Adrenal gland (tissue), 12 donors: ENCODE data around the gene DUSP22. TPM values are rescaled to one million over a fixed set of nuclear protein-coding genes. Genes with fewer than 3 reads are reported as not detected.

Source experiments
- DNase-seq, 7 donors: peaks; one replicate each; pipeline ENCODE4 v3.0.0-alpha.2; 2019 to 2020
- H3K27ac ChIP-seq, 5 donors: fragments of 200-600 bp; sonication (generic) in 4 of 5; 1 replicate in 3 of 5; 2 replicates in 2 of 5; pipeline versions ENCODE4 v1.5.1 to v1.8.0; 2016 to 2020; ENCODE audit warnings: mild to moderate bottlenecking in 1 of 5
- H3K27me3 ChIP-seq: fragments of 200-600 bp; 2 replicates; pipeline ENCODE4 v1.8.0; 2021
- H3K36me3 ChIP-seq, 2 donors: fragments of 200-600 bp; replicated peaks in 1 of 2; 1 replicate in 1 of 2; 2 replicates in 1 of 2; pipeline versions ENCODE4 v1.5.1 to v1.8.0; 2018 to 2022
- H3K4me1 ChIP-seq, 2 donors: fragments of 200-600 bp; replicated peaks in 1 of 2; 1 replicate in 1 of 2; 2 replicates in 1 of 2; pipeline versions ENCODE4 v1.5.1 to v1.8.0; 2018 to 2021
- H3K4me3 ChIP-seq, 4 donors: fragments of 200-600 bp; sonication (generic) in 3 of 4; one replicate each; pipeline ENCODE4 v1.5.1; 2016 to 2018
- H3K9me3 ChIP-seq, 3 donors: fragments of 200-600 bp; sonication (generic) in 1 of 3; replicated peaks in 1 of 3; 1 replicate in 2 of 3; 2 replicates in 1 of 3; pipeline versions ENCODE4 v1.5.1 to v1.8.0; 2016 to 2021
- POLR2A ChIP-seq, 2 donors: fragments of 450-650 bp; IDR thresholded peaks; one replicate each; pipeline ENCODE4 v1.6.1; 2017; ENCODE audit warnings: antibody characterized with exemption in 2 of 2, mild to moderate bottlenecking in 2 of 2, moderate library complexity in 1 of 2
- whole genome bisulfite sequencing, 4 donors: extraction: QIAGEN DNeasy Blood & Tissue Kit in 2 of 4; methylation state at CpG; one replicate each; pipeline versions ENCODE4 v1.1.5 to v1.1.7; 2013 to 2017; 5-methylcytosine and 5-hydroxymethylcytosine counted together
- intact Hi-C, 2 donors: fragments of 100-400 bp; cut with DNase I; formaldehyde crosslinking; loops; one replicate each; pipeline versions ENCODE4 v1.14.1 to v1.15.0; 2022 to 2023
- polyA plus RNA-seq, 3 donors: library from polyadenylated mRNA; stranded (reverse); fragments of 200-250 nt in 2 of 3; fragments of 350-450 nt in 1 of 3; fragmentation: Illumina TruSeq in 1 of 3; extraction: RNeasy Lipid Tissue Mini Kit (QIAGEN cat#74804) in 1 of 3; gene quantifications; one replicate each; pipeline ENCODE4 v1.2.3, GENCODE V29; 2013 to 2014
- total RNA-seq, 9 donors: library from RNA; depleted of rRNA in 4 of 9; stranded (reverse); fragments of >200 nt in 4 of 9; fragments of 120-200 nt in 1 of 9; fragmentation: NEBNext Ultra II Directional in 1 of 9; extraction: Animal tissue kit (Norgen Biotek cat#: 25700) in 1 of 9; gene quantifications; one replicate each; pipeline versions ENCODE4 v1.1.0 to v1.2.4, GENCODE V29; 2013 to 2023
- TF ChIP-seq, protein P1 (sequence below), 6 experiments: fragments of 450-650 bp in 4 of 6; fragments of 200-600 bp in 2 of 6; sonication (generic) in 1 of 6; IDR thresholded peaks; 1 replicate in 5 of 6; 2 replicates in 1 of 6; pipeline versions ENCODE4 v1.5.1 to v1.8.0; 2016 to 2021; ENCODE audit warnings: antibody characterized with exemption in 6 of 6, mild to moderate bottlenecking in 2 of 6, moderate library complexity in 1 of 6
- donor health status: healthy with polysubstance abuse.
- donor health status: Bipolar disorder and iron deficiency.
- donor health status: DM: yes; HTN: yes; CAD: no.
- donor health status: DM: no; HTN: no; CAD: no.
- donor health status: DM: no; HTN: no; CAD: no.
- donor health status: DM: yes; HTN: yes; CAD: no.

DUSP22 gene
- total and polyA plus RNA-seq, 12 donors: 16.7 to 39.3 (median 25.9) TPM

DNA sequence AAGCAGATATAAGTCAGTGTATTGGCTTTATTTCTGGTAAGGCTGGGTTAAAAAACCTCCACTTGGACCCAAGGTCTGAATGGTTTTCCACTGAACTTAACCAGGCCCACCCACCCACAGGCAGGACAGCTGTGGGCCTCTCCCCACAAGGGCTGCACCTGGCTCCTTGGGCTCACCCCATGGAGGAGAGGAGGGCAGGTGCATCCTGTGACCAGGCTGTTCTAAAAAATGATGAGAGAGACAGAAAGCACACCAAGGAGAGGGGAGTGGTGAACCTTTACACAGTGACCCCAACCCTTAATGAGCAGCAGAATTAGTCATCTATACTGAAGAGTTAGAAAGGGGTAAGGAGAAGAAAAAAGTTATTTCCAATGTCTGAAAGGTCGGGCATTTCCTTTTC, 34.5 kb upstream of the DUSP22 start:
- H3K27me3 ChIP-seq: peaks cover 6% of the 10 kb centered on the region
- 56 to 65% (median 63%) methylated on average over 1 of the region's 1 CpG for WGBS, 4 donors
- H3K9me3 ChIP-seq: no peaks in the 10 kb centered on the region
- TF ChIP-seq POLR2A (IDR thresholded peaks at IDR 0.05): no peak
- TF ChIP-seq, protein P1, sequence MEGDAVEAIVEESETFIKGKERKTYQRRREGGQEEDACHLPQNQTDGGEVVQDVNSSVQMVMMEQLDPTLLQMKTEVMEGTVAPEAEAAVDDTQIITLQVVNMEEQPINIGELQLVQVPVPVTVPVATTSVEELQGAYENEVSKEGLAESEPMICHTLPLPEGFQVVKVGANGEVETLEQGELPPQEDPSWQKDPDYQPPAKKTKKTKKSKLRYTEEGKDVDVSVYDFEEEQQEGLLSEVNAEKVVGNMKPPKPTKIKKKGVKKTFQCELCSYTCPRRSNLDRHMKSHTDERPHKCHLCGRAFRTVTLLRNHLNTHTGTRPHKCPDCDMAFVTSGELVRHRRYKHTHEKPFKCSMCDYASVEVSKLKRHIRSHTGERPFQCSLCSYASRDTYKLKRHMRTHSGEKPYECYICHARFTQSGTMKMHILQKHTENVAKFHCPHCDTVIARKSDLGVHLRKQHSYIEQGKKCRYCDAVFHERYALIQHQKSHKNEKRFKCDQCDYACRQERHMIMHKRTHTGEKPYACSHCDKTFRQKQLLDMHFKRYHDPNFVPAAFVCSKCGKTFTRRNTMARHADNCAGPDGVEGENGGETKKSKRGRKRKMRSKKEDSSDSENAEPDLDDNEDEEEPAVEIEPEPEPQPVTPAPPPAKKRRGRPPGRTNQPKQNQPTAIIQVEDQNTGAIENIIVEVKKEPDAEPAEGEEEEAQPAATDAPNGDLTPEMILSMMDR (IDR thresholded peaks at IDR 0.05): no peak
- H3K4me1 ChIP-seq: no peaks in the 10 kb centered on the region
- intact Hi-C loops: no loop called here
- H3K4me3 ChIP-seq: no peak overlapping the region
- DNase-seq: no peak
- no peaks in the 10 kb centered on the region for H3K36me3 ChIP-seq
- H3K27ac ChIP-seq: no peak overlapping the region

- Histone ChIP-seq H3K4me3 (no peak overlapping the region), H3K9me3 (no peaks in the 10 kb centered on the region), H3K27ac (no peak overlapping the region), H3K27me3 (peaks cover 2% of the 10 kb centered on the region), H3K4me1 (no peaks in the 10 kb centered on the region), H3K36me3 (no peaks in the 10 kb centered on the region)
- DNase-seq: no peak
- 72 to 78% (median 77%) methylated on average over 5 of the region's 5 CpGs for WGBS, 4 donors
- intact Hi-C loops: no loop called here
- TF ChIP-seq POLR2A (IDR thresholded peaks at IDR 0.05): no peak
- TF ChIP-seq, protein P1 (IDR thresholded peaks at IDR 0.05): no peak
Observed at GRCh38 chr6:259316-259715, 33.0 kb upstream of the DUSP22 start.

- Histone ChIP-seq H3K27ac (no peak overlapping the region), H3K36me3 (no peaks in the 10 kb centered on the region), H3K4me1 (no peaks in the 10 kb centered on the region), H3K9me3 (no peaks in the 10 kb centered on the region), H3K4me3 (no peak overlapping the region), H3K27me3 (no peaks in the 10 kb centered on the region)
- TF ChIP-seq, protein P1 (IDR thresholded peaks at IDR 0.05): no peak
- intact Hi-C loops: no loop called here
- 57 to 63% (median 59%) methylated on average over 5 of the region's 5 CpGs for WGBS, 4 donors
- DNase-seq: no peak
Observed at GRCh38 chr6:259901-260508, 32.3 kb upstream of the DUSP22 start.

DNA sequence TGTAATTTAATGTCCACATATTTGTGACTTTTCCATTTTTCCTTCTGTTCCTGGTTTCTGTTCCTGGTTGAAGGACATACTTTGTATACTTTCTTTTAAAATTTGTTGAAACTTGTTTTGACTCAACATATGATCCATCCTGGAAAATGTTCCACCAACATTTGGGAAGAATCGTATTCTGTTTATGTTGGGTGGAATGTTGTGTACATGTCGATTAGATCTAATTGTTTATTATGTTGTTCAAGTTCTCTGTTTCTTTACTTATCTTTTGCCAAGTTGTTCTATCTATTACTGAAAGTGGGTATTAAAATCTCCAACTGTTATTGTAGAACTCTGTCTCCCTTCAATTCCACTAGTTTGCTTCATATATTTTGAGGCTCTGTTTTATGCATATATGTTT, 27.7 kb upstream of the DUSP22 start:
- Histone ChIP-seq H3K4me3 (no peak overlapping the region), H3K36me3 (no peaks in the 10 kb centered on the region), H3K4me1 (no peaks in the 10 kb centered on the region), H3K27ac (no peak overlapping the region), H3K27me3 (no peaks in the 10 kb centered on the region), H3K9me3 (no peaks in the 10 kb centered on the region)
- no peak for DNase-seq
- intact Hi-C loops: no loop called here
- WGBS, 4 donors: 78 to 83% (median 82%) methylated on average over 2 of the region's 2 CpGs
- no peak for TF ChIP-seq POLR2A (IDR thresholded peaks at IDR 0.05)

- intact Hi-C loops: no loop called here
- H3K4me3 ChIP-seq: no peak overlapping the region
- peaks cover 0 to 6% (median 0%) of the 10 kb centered on the region in 3 donors for H3K9me3 ChIP-seq
- TF ChIP-seq, protein P1 (IDR thresholded peaks at IDR 0.05): no peak
- TF ChIP-seq POLR2A (IDR thresholded peaks at IDR 0.05): no peak
- 75 to 81% (median 77%) methylated on average over 5 of the region's 5 CpGs for WGBS, 4 donors
- no peak overlapping the region for H3K27ac ChIP-seq
- no peaks in the 10 kb centered on the region for H3K4me1 ChIP-seq
- H3K36me3 ChIP-seq: no peaks in the 10 kb centered on the region
- no peaks in the 10 kb centered on the region for H3K27me3 ChIP-seq
- DNase-seq: no peak
Observed at GRCh38 chr6:268394-268935, 23.8 kb upstream of the DUSP22 start.
